ENCODE results near the gene CACHD1.

The CACHD1 gene

DNA sequence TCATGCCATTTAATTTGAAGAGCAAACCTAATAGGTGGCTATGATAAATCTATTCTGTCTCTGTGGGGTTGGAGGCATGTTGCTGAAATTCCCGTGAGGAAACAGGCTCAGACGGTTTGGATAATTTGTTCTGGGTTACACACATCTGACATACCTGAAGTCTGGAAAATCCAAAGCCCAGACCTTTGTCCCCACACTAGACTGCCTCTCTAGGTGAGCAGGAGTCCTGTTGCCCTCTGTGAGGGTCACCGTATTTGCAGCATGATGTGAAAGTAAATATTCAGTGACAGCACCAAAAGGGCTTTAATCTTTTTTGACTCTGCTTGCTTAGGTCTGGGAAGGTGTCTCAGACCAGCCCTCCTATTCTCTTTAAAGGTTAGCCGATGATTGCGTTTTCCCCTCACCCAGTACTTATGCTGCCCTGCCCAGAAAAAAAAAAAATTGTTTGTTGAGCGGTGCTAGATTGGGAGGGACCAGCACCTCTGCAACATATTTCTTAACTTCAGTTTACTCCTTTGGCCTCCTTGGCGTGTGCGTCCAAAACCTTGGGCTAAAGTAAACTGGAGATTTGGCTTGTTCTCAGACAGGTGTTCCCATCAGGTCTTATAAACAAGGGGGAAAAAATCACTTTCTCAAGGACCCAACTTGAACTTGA is 67.0 kb downstream of the CACHD1 start:
- H3K4me3 ChIP-seq (ENCODE audit: low read length), result no peak overlapping the region
- TF ChIP-seq CTCF (conservative IDR thresholded peaks at IDR 0.05; ENCODE audit: low read depth, low read length), result no peak
- DNase-seq (ENCODE audit: low read depth), result no peak

DNA sequence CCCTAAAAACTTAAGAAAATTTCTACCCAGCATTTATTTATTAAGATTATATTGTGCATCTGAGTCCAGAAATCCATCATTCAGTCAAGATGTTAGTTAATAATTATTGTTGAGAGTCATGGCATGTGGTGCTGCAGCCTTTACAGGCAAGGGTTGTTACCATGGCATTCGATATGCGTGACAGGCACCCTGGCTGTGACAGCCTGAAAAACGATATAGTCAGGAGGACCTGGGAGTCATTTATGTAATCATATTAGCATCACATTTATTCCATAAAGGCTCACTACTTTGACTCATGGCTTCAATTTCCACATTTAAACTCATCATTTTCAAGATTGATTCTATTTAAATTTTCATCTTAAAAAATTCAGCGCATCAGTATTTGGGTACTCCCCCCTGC is 68.0 kb downstream of the CACHD1 start:
- H3K4me3 ChIP-seq (ENCODE audit: low read length), result no peak overlapping the region

GRCh38 chr1:64538389-64538788 is 68.5 kb downstream of the CACHD1 start:
- DNase-seq (ENCODE audit: low read depth), result no peak
- H3K4me3 ChIP-seq (ENCODE audit: low read length), result no peak overlapping the region
- TF ChIP-seq CTCF (conservative IDR thresholded peaks at IDR 0.05; ENCODE audit: low read depth, low read length), result no peak

More for the DNA sequence above, 68.0 kb downstream of the CACHD1 start:
- no peak for DNase-seq (ENCODE audit: low read depth)
- TF ChIP-seq CTCF (conservative IDR thresholded peaks at IDR 0.05; ENCODE audit: low read depth, low read length), result no peak

GRCh38 chr1:64539289-64539688 is 69.4 kb downstream of the CACHD1 start:
- no peak for TF ChIP-seq CTCF (conservative IDR thresholded peaks at IDR 0.05; ENCODE audit: low read depth, low read length)
- no peak overlapping the region for H3K4me3 ChIP-seq (ENCODE audit: low read length)
- no peak for DNase-seq (ENCODE audit: low read depth)

- no peak overlapping the region for H3K4me3 ChIP-seq (ENCODE audit: low read length)
- no peak for TF ChIP-seq CTCF (conservative IDR thresholded peaks at IDR 0.05; ENCODE audit: low read depth, low read length)
- DNase-seq (ENCODE audit: low read depth), result peak; percentile 76
Observed at GRCh38 chr1:64539781-64540218, 69.9 kb downstream of the CACHD1 start.

DNA sequence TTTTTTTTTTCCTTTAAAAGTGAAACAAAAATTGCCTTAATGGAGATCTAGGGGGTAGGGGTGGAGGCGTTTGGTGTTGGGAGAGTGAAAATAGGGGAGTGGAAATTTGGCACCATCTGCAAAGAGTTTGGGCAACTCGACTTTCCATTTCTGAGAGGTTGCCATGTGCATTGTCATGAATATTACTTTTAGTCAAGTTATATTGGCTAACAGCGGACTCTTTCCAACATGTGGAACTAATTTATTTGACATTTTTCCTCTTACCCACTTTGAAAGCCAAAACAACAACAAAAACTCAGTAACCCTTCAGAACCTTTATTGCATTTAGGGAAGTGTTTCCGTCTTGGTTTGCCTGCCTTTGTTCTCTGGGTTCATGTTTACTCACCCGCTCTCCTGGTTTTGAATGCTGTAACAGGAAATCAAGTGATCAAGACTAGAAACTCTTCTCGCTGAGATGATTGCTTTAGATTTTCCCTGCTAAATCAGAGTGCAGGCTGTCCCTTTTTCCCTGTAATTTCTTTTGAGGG is 70.4 kb downstream of the CACHD1 start:
- TF ChIP-seq CTCF (conservative IDR thresholded peaks at IDR 0.05; ENCODE audit: low read depth, low read length), result no peak
- DNase-seq (ENCODE audit: low read depth), result no peak
- H3K4me3 ChIP-seq (ENCODE audit: low read length), result no peak overlapping the region

DNA sequence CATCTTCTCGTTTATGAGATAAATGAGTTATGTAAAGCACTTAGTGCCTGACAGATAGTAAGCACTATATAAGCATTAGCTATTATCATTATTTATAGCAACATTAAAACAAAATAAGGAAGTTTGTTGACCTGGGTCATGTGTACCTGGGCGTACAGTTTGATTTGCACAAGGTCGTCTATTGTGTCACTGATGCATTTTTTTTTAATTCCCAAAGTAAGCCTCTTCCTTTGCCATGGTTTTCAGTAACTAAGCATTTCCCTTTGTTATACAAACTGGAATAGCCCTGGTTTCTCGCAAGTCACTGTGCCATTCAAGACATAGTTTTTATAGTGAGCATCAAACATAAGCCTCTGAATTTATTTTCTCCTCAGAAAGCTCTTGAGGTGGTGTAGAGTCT is 72.2 kb downstream of the CACHD1 start:
- no peak for DNase-seq (ENCODE audit: low read depth)
- TF ChIP-seq CTCF (conservative IDR thresholded peaks at IDR 0.05; ENCODE audit: low read depth, low read length), result no peak
- no peak overlapping the region for H3K4me3 ChIP-seq (ENCODE audit: low read length)

Measured in retinal pigment epithelial cell (primary cell).